UCSD-AML1 (cell line): ENCODE data around the gene QDPR.

Source experiments
- DNase-seq: peaks from one replicate; lab custom pipeline; 2025; ENCODE audit not compliant: unreplicated experiment; lab: John Stamatoyannopoulos, UW

The QDPR gene

GRCh38 chr4:17528551-17529165 is 16.8 kb upstream of the QDPR start:
- no peak for DNase-seq

- no peak for DNase-seq
Measured at GRCh38 chr4:17526695-17527477, 15.0 kb upstream of the QDPR start.

GRCh38 chr4:17523662-17524061 is 11.8 kb upstream of the QDPR start:
- DNase-seq, result no peak

- DNase-seq, result no peak
Measured at GRCh38 chr4:17521595-17521994, 9.7 kb upstream of the QDPR start.

- DNase-seq, result no peak
Measured at GRCh38 chr4:17517664-17518063, 5.8 kb upstream of the QDPR start.

GRCh38 chr4:17516980-17517379 is 5.1 kb upstream of the QDPR start:
- DNase-seq, result no peak

GRCh38 chr4:17515445-17516407 is 3.8 kb upstream of the QDPR start:
- DNase-seq, result no peak

GRCh38 chr4:17514865-17515264 is 3.0 kb upstream of the QDPR start, which contains the start of gene CLRN2:
Gene CLRN2 (plus strand): TSS chr4:17515165. CDS start chr4:17515267, 102 bp downstream.
- DNase-seq, result no peak

- DNase-seq, result no peak
Measured at GRCh38 chr4:17512973-17513665, 1.2 kb upstream of the QDPR start.

- peak; percentile 64 for DNase-seq
Measured at GRCh38 chr4:17511509-17511949, 361 bp downstream of the QDPR start.

GRCh38 chr4:17511051-17511450 is 839 bp downstream of the QDPR start:
- DNase-seq, result no peak

- DNase-seq, result no peak
Measured at GRCh38 chr4:17510582-17510981, 1.3 kb downstream of the QDPR start.

GRCh38 chr4:17504081-17504480 is 7.8 kb downstream of the QDPR start:
- no peak for DNase-seq

GRCh38 chr4:17502756-17503155 is 9.1 kb downstream of the QDPR start:
- DNase-seq, result no peak

- DNase-seq, result no peak
Measured at GRCh38 chr4:17500574-17500973, 11.3 kb downstream of the QDPR start.

GRCh38 chr4:17497890-17498523 is 13.9 kb downstream of the QDPR start:
- no peak for DNase-seq

- no peak for DNase-seq
Measured at GRCh38 chr4:17494258-17495190, 17.4 kb downstream of the QDPR start.

- DNase-seq, result no peak
Measured at GRCh38 chr4:17493619-17494018, 18.3 kb downstream of the QDPR start.

GRCh38 chr4:17492876-17493275 is 19.0 kb downstream of the QDPR start:
- DNase-seq, result no peak
